Calu3 (cell line): ENCODE measurements around the gene TEC. TPM values are rescaled to one million over a fixed set of nuclear protein-coding genes. Genes with fewer than 3 reads are reported as not detected.
"Not testable (repeated sequence)": the region's sequence is repeated elsewhere in the genome, so short reads cannot be mapped to it uniquely, and the experiment has no call there.

Experiments used
- BruUV-seq: library from RNA; stranded (reverse); fragments of 400-500 nt; replicated peaks from 2 replicates; lab custom pipeline; 2021; lab: Mats Ljungman, UMichigan
- CTCF ChIA-PET: fragments of 300-600 bp; sonication (Branson Sonifier 250); formaldehyde crosslinking; loops from one replicate; lab custom pipeline; 2022; ENCODE audit warnings: antibody characterized with exemption; lab: Charles Lee
- DNase-seq: peaks from one replicate; pipeline ENCODE4 v3.0.0; 2022
- H3K27ac Mint-ChIP-seq: one replicate; pipeline ENCODE4 v1.8.0; 2022; ENCODE audit warnings: mixed read lengths; ENCODE audit not compliant: unreplicated experiment
- H3K27me3 Mint-ChIP-seq: one replicate; pipeline ENCODE4 v1.8.0; 2022; ENCODE audit warnings: mixed read lengths; ENCODE audit not compliant: unreplicated experiment
- H3K36me3 Mint-ChIP-seq: one replicate; pipeline ENCODE4 v1.8.0; 2022; ENCODE audit warnings: mild to moderate bottlenecking, moderate library complexity, mixed read lengths; ENCODE audit not compliant: insufficient read depth, unreplicated experiment
- H3K4me1 Mint-ChIP-seq: one replicate; pipeline ENCODE4 v1.8.0; 2022; ENCODE audit warnings: mild to moderate bottlenecking, low read depth, mixed read lengths; ENCODE audit not compliant: unreplicated experiment
- H3K4me3 Mint-ChIP-seq: one replicate; pipeline ENCODE4 v1.8.0; 2022; ENCODE audit warnings: mild to moderate bottlenecking, low read depth, moderate library complexity, mixed read lengths; ENCODE audit not compliant: unreplicated experiment
- H3K9me3 Mint-ChIP-seq: one replicate; pipeline ENCODE4 v1.8.0; 2022; ENCODE audit warnings: low read depth, mixed read lengths; ENCODE audit not compliant: unreplicated experiment
- intact Hi-C: fragments of 100-400 bp; cut with micrococcal nuclease; formaldehyde crosslinking; loops from one replicate; pipeline ENCODE4 v1.10.0; 2022; ENCODE audit not compliant: unreplicated experiment
- total RNA-seq: library from RNA; stranded (reverse); gene quantifications from 2 replicates; pipeline ENCODE4 v1.2.3, GENCODE V29; 2022
- TF ChIP-seq, protein P1 (sequence below): fragments of 200-600 bp; IDR thresholded peaks from one replicate; pipeline ENCODE4 v1.8.0; 2022; ENCODE audit warnings: antibody characterized with exemption; ENCODE audit not compliant: unreplicated experiment

TEC gene
- total RNA-seq, 1 experiment from 2014 or later = 3.2 TPM

DNA sequence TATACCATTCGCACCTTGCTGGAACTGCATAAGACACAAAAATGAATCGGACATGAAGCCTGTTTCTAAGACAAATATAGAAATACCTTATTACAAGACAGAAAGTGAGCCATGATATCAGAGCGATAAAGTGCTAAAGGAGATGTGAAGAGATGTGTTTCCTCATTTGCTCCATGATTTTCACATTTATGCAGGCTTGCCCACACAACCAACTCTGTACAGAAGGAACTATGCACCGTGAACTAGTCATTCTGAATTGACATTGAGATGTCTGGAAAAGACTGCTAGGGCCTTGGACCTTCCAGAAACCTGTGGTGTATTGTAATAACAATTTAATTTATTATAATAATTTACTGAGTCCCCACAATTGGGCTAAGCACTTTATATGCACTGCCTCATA is 97.0 kb downstream of the TEC start:
- BruUV-seq = no TSS peak
- Mint-ChIP-seq H3K4me3 (no peak overlapping the region), H3K9me3 (no peaks in the 10 kb centered on the region), H3K36me3 (no peaks in the 10 kb centered on the region), H3K27me3 (no peaks in the 10 kb centered on the region), H3K27ac (no peak overlapping the region), H3K4me1 (peaks cover 8% of the 10 kb centered on the region)
- no peak for DNase-seq
- intact Hi-C loops = loop anchor here (10.0 kb wide), 1 partner anchor 102 kb away; no protein-coding TSS in a partner anchor
- CTCF ChIA-PET = no interaction called here
- TF ChIP-seq, protein P1, sequence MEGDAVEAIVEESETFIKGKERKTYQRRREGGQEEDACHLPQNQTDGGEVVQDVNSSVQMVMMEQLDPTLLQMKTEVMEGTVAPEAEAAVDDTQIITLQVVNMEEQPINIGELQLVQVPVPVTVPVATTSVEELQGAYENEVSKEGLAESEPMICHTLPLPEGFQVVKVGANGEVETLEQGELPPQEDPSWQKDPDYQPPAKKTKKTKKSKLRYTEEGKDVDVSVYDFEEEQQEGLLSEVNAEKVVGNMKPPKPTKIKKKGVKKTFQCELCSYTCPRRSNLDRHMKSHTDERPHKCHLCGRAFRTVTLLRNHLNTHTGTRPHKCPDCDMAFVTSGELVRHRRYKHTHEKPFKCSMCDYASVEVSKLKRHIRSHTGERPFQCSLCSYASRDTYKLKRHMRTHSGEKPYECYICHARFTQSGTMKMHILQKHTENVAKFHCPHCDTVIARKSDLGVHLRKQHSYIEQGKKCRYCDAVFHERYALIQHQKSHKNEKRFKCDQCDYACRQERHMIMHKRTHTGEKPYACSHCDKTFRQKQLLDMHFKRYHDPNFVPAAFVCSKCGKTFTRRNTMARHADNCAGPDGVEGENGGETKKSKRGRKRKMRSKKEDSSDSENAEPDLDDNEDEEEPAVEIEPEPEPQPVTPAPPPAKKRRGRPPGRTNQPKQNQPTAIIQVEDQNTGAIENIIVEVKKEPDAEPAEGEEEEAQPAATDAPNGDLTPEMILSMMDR = no peak

DNA sequence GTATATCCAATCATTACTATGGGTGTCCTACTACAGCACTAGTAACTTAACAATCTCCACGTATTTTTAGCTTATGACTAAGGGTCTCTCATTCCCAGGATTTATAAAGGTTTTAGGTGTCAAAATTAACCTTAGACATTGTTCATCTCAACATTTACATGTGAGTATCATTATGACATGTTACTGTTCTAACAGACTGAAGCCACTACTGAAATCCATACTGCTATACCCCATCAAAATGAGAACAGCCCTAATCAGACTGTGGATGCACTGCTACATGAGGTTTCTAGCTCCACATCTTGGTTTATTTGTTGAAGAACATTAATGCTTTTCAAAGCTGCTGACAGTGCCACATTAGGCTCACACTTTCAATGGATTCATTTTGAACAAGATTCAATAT is 100.0 kb downstream of the TEC start:
- no TSS peak for BruUV-seq
- no peak overlapping the region for H3K4me3 Mint-ChIP-seq
- CTCF ChIA-PET = no interaction called here
- no peaks in the 10 kb centered on the region for H3K36me3 Mint-ChIP-seq
- no peaks in the 10 kb centered on the region for H3K27me3 Mint-ChIP-seq
- no peak overlapping the region for H3K27ac Mint-ChIP-seq
- intact Hi-C loops = loop anchor here (10.0 kb wide), 1 partner anchor 105 kb away; no protein-coding TSS in a partner anchor
- peaks cover 8% of the 10 kb centered on the region for H3K4me1 Mint-ChIP-seq
- DNase-seq = no peak
- TF ChIP-seq, protein P1 = no peak
- no peaks in the 10 kb centered on the region for H3K9me3 Mint-ChIP-seq

DNA sequence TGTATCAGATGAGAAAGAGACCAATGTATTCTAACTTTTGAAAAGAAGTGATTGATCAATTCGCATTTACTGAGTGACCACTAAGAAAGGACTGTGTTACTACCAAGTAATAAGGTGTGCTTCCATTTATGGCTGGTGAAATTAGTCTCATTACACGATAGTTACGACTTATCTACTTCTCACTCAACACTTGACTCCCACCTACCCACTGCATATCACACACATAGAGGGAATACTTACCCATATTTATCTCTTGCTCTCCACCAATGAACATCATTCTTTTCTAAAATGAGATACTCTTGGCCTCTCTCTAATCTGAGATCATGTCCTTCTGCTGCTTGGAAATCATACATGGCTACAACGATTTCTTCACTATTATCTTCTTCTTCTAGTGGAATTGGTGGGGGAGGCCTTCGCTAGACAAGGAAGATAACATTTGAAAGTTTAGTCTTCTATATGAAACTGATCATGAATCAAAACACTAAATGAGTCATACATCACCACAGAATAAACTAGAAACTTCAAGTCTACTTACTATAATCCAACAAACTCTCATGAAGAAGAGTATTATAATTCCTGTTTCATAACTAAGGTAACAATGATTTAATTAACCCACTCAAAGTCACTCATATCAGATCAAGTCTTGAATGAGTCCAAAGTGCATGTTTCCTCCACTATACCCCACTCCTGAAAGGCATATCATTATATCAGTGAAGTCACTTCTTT is 101.9 kb downstream of the TEC start:
- TF ChIP-seq, protein P1 = no peak
- no TSS peak for BruUV-seq
- Mint-ChIP-seq H3K27ac (no peak overlapping the region), H3K4me1 (no peaks in the 10 kb centered on the region), H3K4me3 (no peak overlapping the region), H3K27me3 (no peaks in the 10 kb centered on the region), H3K36me3 (no peaks in the 10 kb centered on the region), H3K9me3 (no peaks in the 10 kb centered on the region)
- intact Hi-C loops = no loop called here
- CTCF ChIA-PET = no interaction called here
- DNase-seq = no peak

DNA sequence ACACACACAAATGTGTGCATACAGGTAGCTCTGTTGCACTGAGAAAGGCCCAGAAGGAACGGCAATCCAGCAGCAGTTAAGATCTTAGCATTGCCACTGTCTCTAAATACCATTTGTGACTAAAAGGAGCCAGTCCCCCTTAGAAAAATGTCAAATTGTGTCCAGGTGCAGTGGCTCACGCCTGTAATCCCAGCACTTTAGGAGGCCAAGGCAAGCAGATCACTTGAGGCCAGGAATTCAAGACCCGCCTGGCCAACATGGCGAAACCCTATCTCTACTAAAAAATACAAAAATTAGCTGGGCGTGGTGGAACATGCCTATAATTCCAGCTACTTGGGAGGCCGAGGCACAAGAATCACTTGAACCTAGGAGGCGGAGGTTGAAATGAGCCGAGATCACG is 105.1 kb downstream of the TEC start:
- intact Hi-C loops, H3K4me1 Mint-ChIP-seq, H3K27ac Mint-ChIP-seq, H3K27me3 Mint-ChIP-seq, H3K4me3 Mint-ChIP-seq, CTCF ChIA-PET, H3K36me3 Mint-ChIP-seq, H3K9me3 Mint-ChIP-seq, DNase-seq, BruUV-seq: not testable (repeated sequence)

DNA sequence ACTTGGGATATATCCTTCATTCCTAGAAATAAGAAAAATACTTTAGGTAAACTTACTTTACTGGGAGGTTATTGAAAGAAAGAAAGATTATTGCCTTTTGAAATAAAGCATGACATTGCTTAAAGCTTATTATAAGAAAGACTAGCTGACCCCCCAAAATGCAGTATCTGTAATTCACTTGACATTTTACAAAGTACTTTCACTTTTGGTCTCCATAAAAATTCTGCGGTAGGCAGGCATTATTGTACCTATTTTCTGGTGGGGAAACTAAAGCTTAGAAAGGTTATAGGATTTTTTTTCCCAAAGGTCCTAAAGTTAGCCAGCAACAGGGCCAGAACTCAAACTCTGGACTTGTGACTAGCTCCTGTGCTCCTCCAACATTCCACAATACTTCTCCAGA is 105.9 kb downstream of the TEC start:
- Mint-ChIP-seq H3K27me3 (no peaks in the 10 kb centered on the region), H3K36me3 (no peaks in the 10 kb centered on the region), H3K27ac (no peak overlapping the region), H3K9me3 (peaks cover 2% of the 10 kb centered on the region), H3K4me3 (no peak overlapping the region), H3K4me1 (peaks cover 8% of the 10 kb centered on the region)
- no peak for DNase-seq
- BruUV-seq = no TSS peak
- intact Hi-C loops = no loop called here
- CTCF ChIA-PET = no interaction called here
- TF ChIP-seq, protein P1 = no peak
